SK-N-MC (cell line): Measurements from ENCODE around the gene ZNF296.

Source experiments
- EZH2 ChIP-seq: fragments of 200-600 bp; sonication (generic); IDR thresholded peaks from one replicate; pipeline ENCODE4 v1.6.1; 2017; ENCODE audit warnings: antibody characterized with exemption
- FOXP2 ChIP-seq: optimal IDR thresholded peaks from 2 replicates; pipeline ENCODE3; 2011; ENCODE audit warnings: mild to moderate bottlenecking, moderate library complexity; ENCODE audit not compliant: insufficient read depth; ENCODE audit errors: extremely low read length, control extremely low read depth
- POLR2AphosphoS5 ChIP-seq: IDR thresholded peaks from 2 replicates; pipeline ENCODE4 v1.6.1; 2012; ENCODE audit warnings: mild to moderate bottlenecking, low read depth, low read length, borderline replicate concordance

DNA sequence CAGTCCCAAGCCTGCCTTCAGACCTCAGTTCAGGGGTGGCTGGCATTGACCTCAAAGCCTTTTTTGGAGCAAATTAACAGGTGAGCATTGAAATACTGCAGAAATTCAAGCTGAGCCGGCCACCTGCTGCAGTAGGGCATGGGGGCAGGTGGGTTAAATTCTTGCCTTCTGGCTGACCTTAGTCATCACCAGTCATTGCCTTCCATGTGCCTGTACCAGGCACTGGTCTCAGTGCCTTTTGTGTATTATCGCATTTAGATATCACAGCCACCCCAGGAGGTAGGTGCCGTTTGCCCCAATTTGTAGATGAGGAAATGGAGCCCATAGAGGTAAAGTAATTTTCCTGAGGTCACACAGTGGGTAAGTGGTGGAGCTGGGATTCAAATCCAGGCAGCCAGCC lies 23.9 kb upstream of the ZNF296 start:
- TF ChIP-seq POLR2AphosphoS5, result no peak
- no peak for TF ChIP-seq EZH2
- TF ChIP-seq FOXP2, result no peak
